ENCODE measurements around the gene MRPS18B. TPM values are rescaled to one million over a fixed set of nuclear protein-coding genes. Genes with fewer than 3 reads are reported as not detected.
A peak's percentile ranks its signal among the peaks of the same experiment; 100 is the strongest.

The MRPS18B gene
- total and polyA plus RNA-seq, 2 of the 13 experiments (the other 11 are each of a cell fraction or from before 2014, with no cell fraction given): 125 to 131 TPM

- Histone ChIP-seq H3K27ac (ENCODE audit: extremely low read length, insufficient read depth, low read length) (no peak overlapping the region), H3K27me3 (ENCODE audit: control insufficient read depth in 1 of 2, insufficient read depth in 2 of 2, low read length in 2 of 2) (no peaks in the 10 kb centered on the region; a peak in 1 of 5 replicates), H3K36me3 (replicated peaks in 1 of 2; ENCODE audit: control insufficient read depth in 1 of 2, insufficient read depth in 2 of 2, low read length in 2 of 2) (peaks cover 17 to 47% of the 10 kb centered on the region in 2 experiments), H3K4me1 (ENCODE audit: insufficient read depth, low read length) (peaks cover 44% of the 10 kb centered on the region), H3K4me3 (replicated peaks in 1 of 3; ENCODE audit: insufficient read depth in 1 of 3, low read depth in 2 of 3, low read length in 3 of 3) (no peak overlapping the region), H3K9ac (ENCODE audit: insufficient read depth, low read depth, low read length) (no peak overlapping the region), H4K20me1 (ENCODE audit: insufficient read depth, low read length) (no peaks in the 10 kb centered on the region), H3K79me2 (ENCODE audit: insufficient read depth, low read length) (peaks cover 15% of the 10 kb centered on the region), H3K4me2 (ENCODE audit: low read depth, low read length) (no peak overlapping the region), H2AFZ (ENCODE audit: low read length) (no peak overlapping the region), H3K9me3 (ENCODE audit: low read length) (no peaks in the 10 kb centered on the region)
- FAIRE-seq: no peak
- ChIA-PET CTCF (ENCODE audit: low intra/inter-chr PET ratio, low total read pairs) (no interaction called here), POLR2A (interaction anchor here (1.5 to 1.7 kb wide), 2 partner anchors 21 to 38 kb away, joined by 3 to 5 read pairs; partner anchors contain the start of gene DHX16)
- BruUV-seq (replicated peaks): no TSS peak
- ATAC-seq: no peak
- WGBS (ENCODE audit: low lambda C conversion rate): 96% methylated on average over 12 of the region's 12 CpGs
- intact Hi-C loops (cut with micrococcal nuclease; ENCODE audit: unreplicated experiment) (no loop called here), in situ Hi-C loops (cut with HindIII; ENCODE audit: extremely low pct_ligation_motif_present, low pct_unique_long_range_greater_than_20kb) (no loop called here)
- DNase-seq (ENCODE audit: low spot score): no peak
- TF ChIP-seq ZNF264 (CRISPR knock-in tag; IDR thresholded peaks at IDR 0.05) (no peak), ZNF343 (CRISPR knock-in tag; IDR thresholded peaks at IDR 0.05) (no peak), ZFP37 (CRISPR knock-in tag; IDR thresholded peaks at IDR 0.05; ENCODE audit: borderline replicate concordance) (no peak), ZBTB42 (CRISPR knock-in tag; IDR thresholded peaks at IDR 0.05) (no peak), KDM6A (CRISPR knock-in tag; IDR thresholded peaks at IDR 0.05; ENCODE audit: low read depth) (no peak), ZNF569 (CRISPR knock-in tag; IDR thresholded peaks at IDR 0.05; ENCODE audit: borderline replicate concordance) (no peak), MAX (IDR thresholded peaks at IDR 0.05) (no peak), NCOA2 (CRISPR knock-in tag; IDR thresholded peaks at IDR 0.05) (no peak), RBM22 (optimal IDR thresholded peaks at IDR 0.05; ENCODE audit: low read length) (peak; percentile 83), ZNF589 (CRISPR knock-in tag; conservative IDR thresholded peaks at IDR 0.05) (no peak), HMGXB4 (CRISPR knock-in tag; IDR thresholded peaks at IDR 0.05; ENCODE audit: borderline replicate concordance in 1 of 2, low read depth in 1 of 2) (no peak), ZNF75D (CRISPR knock-in tag; IDR thresholded peaks at IDR 0.05; ENCODE audit: borderline replicate concordance) (0 out of 2 replicates have a peak, but pooled peaks have one; percentile 33), MXD4 (CRISPR knock-in tag; IDR thresholded peaks at IDR 0.05) (no peak), ZNF530 (CRISPR knock-in tag; IDR thresholded peaks at IDR 0.05; ENCODE audit: low read depth) (no peak)
Observed at GRCh38 chr6:30651143-30651542, 33.5 kb downstream of the MRPS18B start.

All from HepG2 (cell line).